Choroid plexus epithelial cell (primary cell): Measurements from ENCODE around the gene MAP7D1.
A peak's percentile ranks its signal among the peaks of the same experiment; 100 is the strongest.

ENCODE experiments used
- DNase-seq: peaks from one replicate; pipeline ENCODE4 v3.0.0-alpha.2; 2010; ENCODE audit warnings: low read depth
- H3K4me3 ChIP-seq: 2 replicates; pipeline ENCODE4 v1.5.1; 2011; ENCODE audit warnings: low read depth, mild to moderate bottlenecking, control low read depth, low read length, moderate library complexity
- CTCF ChIP-seq: conservative IDR thresholded peaks from 2 replicates; pipeline ENCODE4 v1.5.1; 2011; ENCODE audit warnings: low read depth, mild to moderate bottlenecking, control low read depth, inconsistent platforms, low read length, moderate library complexity

The MAP7D1 gene

GRCh38 chr1:36142121-36142520 lies 13.8 kb upstream of the MAP7D1 start:
- no peak for DNase-seq
- no peak for TF ChIP-seq CTCF
- H3K4me3 ChIP-seq = no peak overlapping the region

- no peak overlapping the region for H3K4me3 ChIP-seq
- no peak for TF ChIP-seq CTCF
- DNase-seq = no peak
Observed at GRCh38 chr1:36143424-36143823, 12.5 kb upstream of the MAP7D1 start.

- no peak overlapping the region for H3K4me3 ChIP-seq
Observed at GRCh38 chr1:36144413-36144812, 11.5 kb upstream of the MAP7D1 start.

GRCh38 chr1:36148821-36149236 lies 7.1 kb upstream of the MAP7D1 start:
- TF ChIP-seq CTCF = no peak
- DNase-seq = no peak
- peak overlapping the region; percentile 92 for H3K4me3 ChIP-seq

More at GRCh38 chr1:36144413-36144812, 11.5 kb upstream of the MAP7D1 start:
- TF ChIP-seq CTCF = no peak
- DNase-seq = no peak

- peak; percentile 95 for TF ChIP-seq CTCF
- peak within 1 kb of the TSS; percentile 92 for H3K4me3 ChIP-seq
- peak; percentile 100 for DNase-seq
Observed at GRCh38 chr1:36149237-36149972, 6.6 kb upstream of the MAP7D1 start, which contains the start of gene TRAPPC3. Gene TRAPPC3 (minus strand): TSS chr1:36149486. CDS start chr1:36149378, 108 bp downstream.

- TF ChIP-seq CTCF = no peak
- no peak overlapping the region for H3K4me3 ChIP-seq
- DNase-seq = no peak
Observed at GRCh38 chr1:36149973-36150295, 6.0 kb upstream of the MAP7D1 start.
